ACC112 (cell line): ENCODE measurements around the gene PIH1D2.
"Not testable (repeated sequence)": the region's sequence is repeated elsewhere in the genome, so short reads cannot be mapped to it uniquely, and the experiment has no call there.

Experiments used
- H2AFZ ChIP-seq: fragments of 200-600 bp; sonication (generic); one replicate; pipeline ENCODE4 v1.6.0; 2017; ENCODE audit warnings: antibody characterized with exemption, low read length; ENCODE audit not compliant: unreplicated experiment
- H3K27ac ChIP-seq: fragments of 200-600 bp; sonication (generic); 2 replicates; pipeline ENCODE4 v1.5.1; 2014; ENCODE audit warnings: low read depth, mild to moderate bottlenecking, antibody characterized with exemption, low read length, moderate library complexity
- H3K27me3 ChIP-seq: fragments of 200-600 bp; sonication (generic); 2 replicates; pipeline ENCODE4 v1.6.1; 2014; ENCODE audit warnings: mild to moderate bottlenecking, antibody characterized with exemption, low read length, moderate library complexity, mixed read lengths; ENCODE audit not compliant: insufficient read depth
- H3K36me3 ChIP-seq: fragments of 200-600 bp; sonication (generic); 2 replicates; pipeline ENCODE4 v1.6.1; 2016; ENCODE audit warnings: mild to moderate bottlenecking, antibody characterized with exemption, low read length, moderate library complexity, mixed read lengths; ENCODE audit not compliant: insufficient read depth
- H3K4me1 ChIP-seq: fragments of 200-600 bp; sonication (generic); one replicate; pipeline ENCODE4 v1.6.1; 2016; ENCODE audit warnings: low read length, mixed read lengths; ENCODE audit not compliant: insufficient read depth, unreplicated experiment, control insufficient read depth
- H3K4me3 ChIP-seq: fragments of 200-600 bp; sonication (generic); 2 replicates; pipeline ENCODE4 v1.5.1; 2014; ENCODE audit warnings: mild to moderate bottlenecking, low read depth, low read length
- H3K79me2 ChIP-seq: fragments of 200-600 bp; sonication (generic); one replicate; pipeline ENCODE4 v1.6.0; 2016; ENCODE audit warnings: low read length; ENCODE audit not compliant: control insufficient read depth, unreplicated experiment, insufficient read depth

Gene PIH1D2

DNA sequence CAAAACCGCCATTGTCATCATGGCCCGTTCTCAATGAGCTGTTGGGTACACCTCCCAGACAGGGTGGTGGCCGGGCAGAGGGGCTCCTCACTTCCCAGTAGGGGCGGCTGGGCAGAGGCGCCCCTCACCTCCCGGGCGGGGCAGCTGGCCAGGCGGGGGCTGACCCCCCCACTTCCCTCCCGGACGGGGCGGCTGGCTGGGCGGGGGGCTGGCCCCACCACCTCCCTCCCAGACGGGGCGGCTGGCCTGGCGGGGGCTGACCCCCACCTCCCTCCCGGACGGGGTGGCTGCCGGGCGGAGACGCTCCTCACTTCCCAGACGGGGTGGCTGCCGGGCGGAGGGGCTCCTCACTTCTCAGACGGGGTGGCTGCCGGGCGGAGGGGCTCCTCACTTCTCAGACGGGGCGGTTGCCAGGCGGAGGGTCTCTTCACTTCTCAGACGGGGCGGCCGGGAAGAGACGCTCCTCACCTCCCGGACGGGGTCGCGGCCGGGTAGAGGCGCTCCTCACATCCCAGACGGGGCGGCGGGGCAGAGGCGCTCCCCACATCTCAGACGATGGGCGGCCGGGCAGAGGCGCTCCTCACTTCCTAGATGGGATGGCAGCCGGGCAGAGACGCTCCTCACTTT is 46.9 kb downstream of the PIH1D2 start:
- peaks cover 28% of the 10 kb centered on the region for H3K36me3 ChIP-seq
- not testable (repeated sequence) for H3K4me1 ChIP-seq, H3K27ac ChIP-seq, H2AFZ ChIP-seq, H3K4me3 ChIP-seq, H3K27me3 ChIP-seq
- peaks cover 17% of the 10 kb centered on the region for H3K79me2 ChIP-seq

DNA sequence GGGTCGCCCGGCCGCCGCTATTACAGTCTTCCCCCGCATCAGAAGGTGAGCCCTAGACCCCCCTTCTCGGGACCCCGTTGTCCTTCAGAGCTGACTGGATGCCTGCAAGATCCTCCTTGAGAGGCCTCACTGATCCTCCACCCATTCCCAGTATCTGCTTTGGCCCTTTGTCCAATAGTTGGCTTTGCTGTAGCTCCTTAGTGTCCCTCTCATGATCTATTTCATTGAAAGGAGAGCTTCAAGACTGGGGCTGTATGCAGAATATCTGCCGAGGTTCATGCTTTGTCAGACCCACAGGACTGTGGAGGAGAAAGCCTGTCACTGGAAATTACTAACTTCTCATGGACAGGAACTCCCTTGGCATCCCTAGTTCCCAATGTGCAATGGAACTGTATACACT is 48.1 kb downstream of the PIH1D2 start:
- peak overlapping the region; percentile 96 for H3K4me3 ChIP-seq
- 0 out of 2 replicates have a peak overlapping the region, but pooled peaks have one; percentile 1 for H3K27ac ChIP-seq
- no peaks in the 10 kb centered on the region for H3K27me3 ChIP-seq
- H3K36me3 ChIP-seq, result peaks cover 24% of the 10 kb centered on the region
- H2AFZ ChIP-seq, result peak overlapping the region; percentile 86
- H3K79me2 ChIP-seq, result peaks cover 17% of the 10 kb centered on the region
- peaks cover 6% of the 10 kb centered on the region for H3K4me1 ChIP-seq

- Histone ChIP-seq H3K27me3 (no peaks in the 10 kb centered on the region), H3K79me2 (peaks cover 12% of the 10 kb centered on the region), H3K27ac (peak within 1 kb of the TSS; percentile 54)
These were observed 48.8 kb downstream of the PIH1D2 start, which contains the start of gene DLAT for GRCh38 chr11:112024773-112025678. Gene DLAT, plus strand, starts transcription at chr11:112025408. Its CDS starts 65 bp downstream, at chr11:112025473.

GRCh38 chr11:112024178-112024772 is 49.5 kb downstream of the PIH1D2 start:
- peak overlapping the region; percentile 96 for H3K4me3 ChIP-seq
- H3K79me2 ChIP-seq, result peaks cover 8% of the 10 kb centered on the region
- peaks cover 14% of the 10 kb centered on the region for H3K36me3 ChIP-seq
- H3K27me3 ChIP-seq, result no peaks in the 10 kb centered on the region
- H2AFZ ChIP-seq, result peak overlapping the region; percentile 86
- H3K4me1 ChIP-seq, result peaks cover 6% of the 10 kb centered on the region
- no peak overlapping the region; the same call in 1 of the 2 replicates for H3K27ac ChIP-seq

More at GRCh38 chr11:112024773-112025678, 48.8 kb downstream of the PIH1D2 start, which contains the start of gene DLAT:
- Histone ChIP-seq H3K4me3 (peak within 1 kb of the TSS; percentile 96), H2AFZ (peak within 1 kb of the TSS; percentile 86), H3K36me3 (peaks cover 18% of the 10 kb centered on the region), H3K4me1 (peaks cover 6% of the 10 kb centered on the region)

GRCh38 chr11:112023104-112023503 is 50.7 kb downstream of the PIH1D2 start:
- Histone ChIP-seq H3K4me3 (no peak overlapping the region), H3K36me3 (peaks cover 11% of the 10 kb centered on the region; the same call in 1 of the 2 replicates), H2AFZ (no peak overlapping the region)

DNA sequence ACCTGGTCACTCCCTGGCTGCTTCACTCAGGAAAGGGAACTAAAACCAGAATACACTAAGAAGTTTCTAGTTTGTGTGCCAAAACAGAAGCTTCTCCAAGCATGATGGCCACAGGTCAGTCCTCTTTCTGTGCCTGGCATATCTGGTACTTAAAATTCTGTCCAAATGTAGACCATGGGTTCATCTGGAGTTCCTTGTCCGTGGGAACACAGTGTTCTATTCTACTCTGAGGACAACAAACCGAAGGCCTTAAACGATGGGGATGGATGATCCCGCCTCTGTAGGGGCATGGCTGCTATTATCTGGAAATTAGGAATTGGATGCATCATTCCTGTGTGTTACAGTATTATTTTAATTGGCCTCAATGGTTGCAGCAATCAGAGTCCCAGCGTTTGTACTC is 54.8 kb downstream of the PIH1D2 start:
- Histone ChIP-seq H3K27ac (no peak overlapping the region), H3K4me3 (no peak overlapping the region), H2AFZ (no peak overlapping the region), H3K4me1 (peaks cover 27% of the 10 kb centered on the region), H3K36me3 (peaks cover 8% of the 10 kb centered on the region; the same call in 1 of the 2 replicates), H3K79me2 (no peaks in the 10 kb centered on the region), H3K27me3 (no peaks in the 10 kb centered on the region)

More at GRCh38 chr11:112023104-112023503, 50.7 kb downstream of the PIH1D2 start:
- no peaks in the 10 kb centered on the region for H3K27me3 ChIP-seq
- H3K27ac ChIP-seq, result no peak overlapping the region
- peaks cover 8% of the 10 kb centered on the region for H3K79me2 ChIP-seq
- H3K4me1 ChIP-seq, result peaks cover 8% of the 10 kb centered on the region
